GM12878 (cell line): ENCODE results near the gene VSIG10L. TPM values are rescaled to one million over a fixed set of nuclear protein-coding genes. Genes with fewer than 3 reads are reported as not detected.
A peak's percentile ranks its signal among the peaks of the same experiment; 100 is the strongest.

Experiments used
- ATAC-seq: fragments of 200-7000 bp; cut with Tn5 transposase; 3 replicates; pipeline ENCODE4 v1.9.1; 2020; ENCODE audit warnings: mild to moderate bottlenecking, moderate library complexity
- BruUV-seq: library from RNA; stranded (reverse); fragments of 400-500 nt; replicated peaks from 2 replicates; lab custom pipeline; 2021; lab: Mats Ljungman, UMichigan
- CTCF ChIA-PET: fragments of 300-600 bp; sonication (Branson Sonifier 250); formaldehyde crosslinking; extraction: SDS; loops from one replicate; lab custom pipeline; 2021; ENCODE audit warnings: inconsistent platforms; lab: Yijun Ruan, JAX
- POLR2A ChIA-PET: fragments of 350-600 bp; formaldehyde crosslinking; extraction: SDS; loops from one replicate; lab custom pipeline; 2021; ENCODE audit warnings: inconsistent platforms; lab: Charles Lee
- RAD21 ChIA-PET: fragments of 300-600 bp; sonication (Branson Sonifier 250); formaldehyde crosslinking; loops from one replicate; lab custom pipeline; 2023; ENCODE audit warnings: antibody characterized with exemption; ENCODE audit not compliant: unreplicated experiment; lab: Charles Lee
- SMC1A ChIA-PET: fragments of 300-600 bp; sonication (Branson Sonifier 250); formaldehyde crosslinking; loops from one replicate; lab custom pipeline; 2023; ENCODE audit not compliant: unreplicated experiment, uncharacterized antibody; lab: Charles Lee
- DNase-seq: peaks from one replicate; pipeline ENCODE4 v3.0.0-alpha.2; 2011; ENCODE audit warnings: low read depth, low spot score
- FAIRE-seq: peaks from 3 replicates; lab custom pipeline; 2011; peaks lifted over from hg19 to GRCh38; lab: Jason Lieb, UNC
- H2AFZ ChIP-seq: 2 replicates; pipeline ENCODE4 v1.6.0; 2011; ENCODE audit warnings: low read depth, low read length, control low read depth; ENCODE audit not compliant: control insufficient read depth
- H3K27ac ChIP-seq: 2 replicates; pipeline ENCODE4 v1.5.1; 2011; ENCODE audit warnings: control low read depth; ENCODE audit not compliant: control insufficient read depth, insufficient read depth
- H3K27me3 ChIP-seq, 2 experiments: replicated peaks in 1 of 2; 2 replicates each; pipeline versions ENCODE4 v1.6.0 to v1.6.1; 2011; ENCODE audit warnings: low read length in 1 of 2; ENCODE audit not compliant: control insufficient read depth in 2 of 2, insufficient read depth in 2 of 2
- H3K36me3 ChIP-seq, 2 experiments: 2 replicates each; pipeline ENCODE4 v1.5.1; 2011; ENCODE audit warnings: low read length in 1 of 2; ENCODE audit not compliant: control insufficient read depth in 2 of 2, insufficient read depth in 2 of 2
- H3K4me1 ChIP-seq: 2 replicates; pipeline ENCODE4 v1.6.1; 2011; ENCODE audit warnings: mild to moderate bottlenecking, low read length, moderate library complexity, mixed read lengths; ENCODE audit not compliant: control insufficient read depth, insufficient read depth
- H3K4me2 ChIP-seq: 2 replicates; pipeline ENCODE4 v1.6.0; 2011; ENCODE audit warnings: control low read depth; ENCODE audit not compliant: control insufficient read depth, insufficient read depth
- H3K4me3 ChIP-seq: fragments of 200-600 bp; sonication (generic); 2 replicates; pipeline ENCODE4 v1.5.1; 2016
- H3K79me2 ChIP-seq: 2 replicates; pipeline ENCODE4 v1.6.0; 2011; ENCODE audit warnings: low read length; ENCODE audit not compliant: control insufficient read depth, insufficient read depth
- H3K9ac ChIP-seq: 2 replicates; pipeline ENCODE4 v1.8.0; 2011; ENCODE audit warnings: low read length, control low read depth, mixed read lengths; ENCODE audit not compliant: control insufficient read depth, insufficient read depth
- H3K9me3 ChIP-seq: replicated peaks from 3 replicates; pipeline ENCODE4 v1.5.1; 2011; ENCODE audit warnings: mild to moderate bottlenecking, low read length; ENCODE audit not compliant: control insufficient read depth, insufficient read depth
- H4K20me1 ChIP-seq: 2 replicates; pipeline ENCODE4 v1.6.0; 2011; ENCODE audit not compliant: control insufficient read depth, insufficient read depth
- CBFB ChIP-seq: IDR thresholded peaks from 2 replicates; pipeline ENCODE4 v1.6.1; 2016; ENCODE audit warnings: antibody characterized with exemption, low read depth
- CREM ChIP-seq: IDR thresholded peaks from 2 replicates; pipeline ENCODE4 v1.6.1; 2014; ENCODE audit warnings: antibody characterized with exemption, low read depth
- DPF2 ChIP-seq: fragments of 450-650 bp; IDR thresholded peaks from 2 replicates; pipeline ENCODE4 v1.6.1; 2017; ENCODE audit warnings: mild to moderate bottlenecking
- ETV6 ChIP-seq, 2 experiments: fragments of 450-650 bp in 1 of 2; IDR thresholded peaks in 1 of 2; conservative IDR thresholded peaks in 1 of 2; 2 replicates each; pipeline ENCODE4 v1.6.1; 2014; ENCODE audit warnings: antibody characterized with exemption in 1 of 2, borderline replicate concordance in 1 of 2, low read depth in 1 of 2, mild to moderate bottlenecking in 1 of 2, moderate library complexity in 1 of 2
- GATAD2B ChIP-seq: fragments of 450-650 bp; conservative IDR thresholded peaks from 2 replicates; pipeline ENCODE4 v1.6.1; 2017; ENCODE audit warnings: low read depth, mild to moderate bottlenecking, moderate library complexity
- IKZF2 ChIP-seq, 2 experiments: fragments of 450-650 bp; IDR thresholded peaks; 2 replicates each; pipeline ENCODE4 v1.6.1; 2017; ENCODE audit warnings: mild to moderate bottlenecking in 2 of 2, moderate library complexity in 2 of 2
- JUNB ChIP-seq: IDR thresholded peaks from 2 replicates; pipeline ENCODE4 v1.6.1; 2016; ENCODE audit warnings: antibody characterized with exemption, mild to moderate bottlenecking
- MTA2 ChIP-seq: fragments of 450-650 bp; IDR thresholded peaks from 2 replicates; pipeline ENCODE4 v1.6.1; 2016; ENCODE audit warnings: low read depth, mild to moderate bottlenecking, moderate library complexity
- MTA3 ChIP-seq: IDR thresholded peaks from 2 replicates; pipeline ENCODE4 v1.6.1; 2012; ENCODE audit warnings: low read length, inconsistent platforms, borderline replicate concordance
- MXI1 ChIP-seq: fragments of 150-350 bp; IDR thresholded peaks from 2 replicates; pipeline ENCODE4 v1.6.1; 2011; ENCODE audit warnings: low read depth, mild to moderate bottlenecking, inconsistent platforms, low read length, improper control_type of control experiment
- PAX5 ChIP-seq: IDR thresholded peaks from 2 replicates; pipeline ENCODE4 v1.6.1; 2011; ENCODE audit warnings: low read depth, low read length, borderline replicate concordance
- RB1 ChIP-seq: fragments of 450-650 bp; formaldehyde crosslinking; IDR thresholded peaks from 2 replicates; pipeline ENCODE4 v1.6.1; 2017; ENCODE audit warnings: mild to moderate bottlenecking, borderline replicate concordance
- RUNX3 ChIP-seq: IDR thresholded peaks from 2 replicates; pipeline ENCODE4 v1.6.1; 2012; ENCODE audit warnings: low read length, inconsistent platforms
- SMARCA5 ChIP-seq: fragments of 450-650 bp; IDR thresholded peaks from 2 replicates; pipeline ENCODE4 v1.6.1; 2017; ENCODE audit warnings: mild to moderate bottlenecking
- STAT1 ChIP-seq: fragments of 450-650 bp; conservative IDR thresholded peaks from 2 replicates; pipeline ENCODE4 v1.6.1; 2014; ENCODE audit warnings: antibody characterized with exemption, mild to moderate bottlenecking
- SUZ12 ChIP-seq: fragments of 200-600 bp; sonication (generic); IDR thresholded peaks from one replicate; pipeline ENCODE4 v1.6.1; 2018; ENCODE audit warnings: antibody characterized with exemption, mild to moderate bottlenecking; ENCODE audit not compliant: unreplicated experiment
- ZNF384 ChIP-seq: IDR thresholded peaks from 2 replicates; pipeline ENCODE4 v1.6.1; 2012; ENCODE audit warnings: low read depth, mild to moderate bottlenecking, low read length, improper control_type of control experiment, borderline replicate concordance
- WGBS: methylation state at CpG from one replicate; pipeline ENCODE4 v1.1.6; 2016; ENCODE audit warnings: low lambda C conversion rate; ENCODE audit not compliant: insufficient replicate concordance, insufficient coverage; ENCODE audit errors: missing lambda C conversion rate; 5-methylcytosine and 5-hydroxymethylcytosine counted together
- in situ Hi-C: fragments of 300-500 bp; cut with MboI; formaldehyde crosslinking; loops from 9 replicates; pipeline ENCODE4 v1.14.3; 2018; ENCODE audit warnings: mixed read lengths
- intact Hi-C: fragments of 100-400 bp; cut with micrococcal nuclease; formaldehyde crosslinking; loops from one replicate; pipeline ENCODE4 v1.14.2; 2022; ENCODE audit not compliant: unreplicated experiment
- polyA plus RNA-seq, 11 experiments: library from polyadenylated mRNA; depleted of rRNA in 4 of 11; unstranded in 6 of 11; stranded (reverse) in 5 of 11; fragments of >200 nt; fragmentation: Nextera tagmentation in 4 of 11; fragmentation: Illumina TruSeq in 1 of 11; extraction: Ambion mirVana in 4 of 11; extraction: Trizol in 1 of 11; gene quantifications; 1 replicate in 1 of 11; 2 replicates in 10 of 11; pipeline versions ENCODE4 v1.2.1 to v1.2.3, GENCODE V29; 2011 to 2016; ENCODE audit warnings: inconsistent platforms in 2 of 11, missing spikeins in 2 of 11, low read depth in 1 of 11
- total RNA-seq, 4 experiments: library from RNA; depleted of rRNA in 3 of 4; stranded (reverse); fragments of >200 nt in 3 of 4; fragmentation: Illumina TruSeq in 1 of 4; extraction: Trizol in 1 of 4; gene quantifications; 2 replicates each; pipeline versions ENCODE4 v1.2.1 to v1.2.3, GENCODE V29; 2013 to 2021
- TF ChIP-seq, protein P1 (sequence below), 3 experiments: IDR thresholded peaks in 2 of 3; conservative IDR thresholded peaks in 1 of 3; 2 replicates each; pipeline ENCODE4 v1.5.1; 2011; ENCODE audit warnings: low read depth in 3 of 3, low read length in 3 of 3, mild to moderate bottlenecking in 3 of 3, control low read depth in 2 of 3, moderate library complexity in 2 of 3, inconsistent platforms in 1 of 3, mixed read lengths in 1 of 3; ENCODE audit not compliant: control insufficient read depth in 2 of 3, insufficient read depth in 1 of 3; ENCODE audit errors: extremely low read depth in 1 of 3
- TF ChIP-seq, protein P2 (sequence below): fragments of 450-650 bp; IDR thresholded peaks from 2 replicates; pipeline ENCODE4 v1.6.1; 2016; ENCODE audit warnings: mild to moderate bottlenecking
- TF ChIP-seq, protein P3 (sequence below): fragments of 450-650 bp; IDR thresholded peaks from 2 replicates; pipeline ENCODE4 v1.6.1; 2016; ENCODE audit warnings: mild to moderate bottlenecking

The VSIG10L gene
- total and polyA plus RNA-seq, 10 of the 15 experiments (the other 5 are each of a cell fraction or from before 2014, with no cell fraction given), result 0.09 to 0.93 (median 0.49) TPM

DNA sequence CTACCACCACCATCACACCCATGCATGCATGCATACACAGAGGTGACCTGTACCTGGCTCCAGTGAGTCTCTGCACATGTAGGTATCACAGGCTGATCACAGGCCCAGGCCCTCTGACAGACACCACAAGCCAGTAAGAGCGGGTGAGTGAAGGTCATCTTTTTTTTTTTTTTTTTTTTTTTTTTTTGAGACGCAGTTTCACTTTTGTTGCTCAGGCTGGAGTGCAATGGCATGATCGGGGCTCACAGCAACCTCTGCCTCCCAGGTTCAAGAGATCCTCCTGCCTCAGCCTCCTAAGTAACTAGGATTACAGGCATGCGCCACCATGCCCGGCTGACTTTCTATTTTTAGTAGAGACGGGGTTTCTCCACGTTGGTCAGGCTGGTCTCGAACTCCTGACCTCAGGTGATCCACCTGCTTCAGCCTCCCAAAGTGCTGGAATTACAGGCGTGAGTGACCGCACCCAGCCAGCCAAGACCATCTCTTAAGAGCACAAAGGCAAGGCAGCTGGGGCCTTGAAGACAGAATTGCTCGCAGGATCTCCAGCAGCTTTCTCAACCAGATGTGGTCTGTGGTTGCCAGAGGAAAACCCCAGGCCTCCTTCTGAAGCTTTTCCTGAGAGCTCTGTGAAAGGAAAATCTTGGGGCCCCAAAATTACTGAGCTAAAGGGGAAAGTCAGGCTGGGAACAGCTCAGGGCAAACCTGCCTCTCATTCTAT, 33.7 kb upstream of the VSIG10L start:
- Histone ChIP-seq H3K4me1 (peaks cover 39% of the 10 kb centered on the region), H3K27ac (peak overlapping the region; percentile 54), H4K20me1 (no peaks in the 10 kb centered on the region), H3K9ac (peak overlapping the region; percentile 41; the same call in 1 of the 2 replicates), H3K27me3 (no peaks in the 10 kb centered on the region), H2AFZ (no peak overlapping the region), H3K79me2 (no peaks in the 10 kb centered on the region), H3K4me2 (peak overlapping the region; percentile 81), H3K4me3 (no peak overlapping the region), H3K36me3 (no peaks in the 10 kb centered on the region), H3K9me3 (no peaks in the 10 kb centered on the region)
- DNase-seq, result peak; percentile 61
- ChIA-PET POLR2A (interaction anchor here (0.5 to 1.7 kb wide), 3 partner anchors 18 to 391 kb away, joined by 3 to 5 read pairs (median 5); no protein-coding TSS in a partner anchor), SMC1A (interaction anchor here (1.0 to 1.6 kb wide), 6 partner anchors 8 to 42 kb away, joined by 3 to 7 read pairs (median 4); partner anchors contain the start of genes SIGLEC10 and VSIG10L), RAD21 (interaction anchor here (0.8 to 1.7 kb wide), 4 partner anchors 8 to 42 kb away, joined by 3 to 6 read pairs (median 5); partner anchors contain the start of gene SIGLEC10), CTCF (interaction anchor here (0.8 to 2.0 kb wide), 4 partner anchors 8 to 23 kb away, joined by 3 to 10 read pairs (median 4); no protein-coding TSS in a partner anchor)
- WGBS, result 6% methylated on average over 9 of the region's 11 CpGs
- peak; percentile 70 for ATAC-seq
- FAIRE-seq, result no peak
- intact Hi-C loops (no loop called here), in situ Hi-C loops (loop anchor here (25.0 kb wide), 1 partner anchor 1162 kb away; the partner anchor contains the start of gene ZNF808)
- no TSS peak for BruUV-seq
- TF ChIP-seq DPF2 (peak; percentile 67; the same call in 1 of the 2 replicates), PAX5 (peak; percentile 47; the same call in 1 of the 2 replicates), GATAD2B (peak; percentile 57; the same call in 1 of the 2 replicates), MTA2 (0 out of 2 replicates have a peak, but pooled peaks have one; percentile 24), ZNF384 (peak; percentile 83), CREM (peak; percentile 27; the same call in 1 of the 2 replicates), MXI1 (no peak), IKZF2 (IDR thresholded peaks at IDR 0.05) (peak; percentile 88 to 93), STAT1 (no peak), CBFB (peak; percentile 88), RB1 (no peak), SUZ12 (no peak), ETV6 (conservative IDR thresholded peaks at IDR 0.05 in 1 of 2, IDR thresholded peaks at IDR 0.05 in 1 of 2; ENCODE audit: borderline replicate concordance in 1 of 2, low read depth in 1 of 2) (no peak), SMARCA5 (peak; percentile 68; the same call in 1 of the 2 replicates), RUNX3 (peak; percentile 93), JUNB (no peak), MTA3 (no peak)
- TF ChIP-seq, protein P1, sequence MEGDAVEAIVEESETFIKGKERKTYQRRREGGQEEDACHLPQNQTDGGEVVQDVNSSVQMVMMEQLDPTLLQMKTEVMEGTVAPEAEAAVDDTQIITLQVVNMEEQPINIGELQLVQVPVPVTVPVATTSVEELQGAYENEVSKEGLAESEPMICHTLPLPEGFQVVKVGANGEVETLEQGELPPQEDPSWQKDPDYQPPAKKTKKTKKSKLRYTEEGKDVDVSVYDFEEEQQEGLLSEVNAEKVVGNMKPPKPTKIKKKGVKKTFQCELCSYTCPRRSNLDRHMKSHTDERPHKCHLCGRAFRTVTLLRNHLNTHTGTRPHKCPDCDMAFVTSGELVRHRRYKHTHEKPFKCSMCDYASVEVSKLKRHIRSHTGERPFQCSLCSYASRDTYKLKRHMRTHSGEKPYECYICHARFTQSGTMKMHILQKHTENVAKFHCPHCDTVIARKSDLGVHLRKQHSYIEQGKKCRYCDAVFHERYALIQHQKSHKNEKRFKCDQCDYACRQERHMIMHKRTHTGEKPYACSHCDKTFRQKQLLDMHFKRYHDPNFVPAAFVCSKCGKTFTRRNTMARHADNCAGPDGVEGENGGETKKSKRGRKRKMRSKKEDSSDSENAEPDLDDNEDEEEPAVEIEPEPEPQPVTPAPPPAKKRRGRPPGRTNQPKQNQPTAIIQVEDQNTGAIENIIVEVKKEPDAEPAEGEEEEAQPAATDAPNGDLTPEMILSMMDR (IDR thresholded peaks at IDR 0.05 in 2 of 3, conservative IDR thresholded peaks at IDR 0.05 in 1 of 3; ENCODE audit: control insufficient read depth in 2 of 3, extremely low read depth in 1 of 3, insufficient read depth in 1 of 3, low read depth in 3 of 3, low read length in 3 of 3), result no peak
- TF ChIP-seq, protein P2, sequence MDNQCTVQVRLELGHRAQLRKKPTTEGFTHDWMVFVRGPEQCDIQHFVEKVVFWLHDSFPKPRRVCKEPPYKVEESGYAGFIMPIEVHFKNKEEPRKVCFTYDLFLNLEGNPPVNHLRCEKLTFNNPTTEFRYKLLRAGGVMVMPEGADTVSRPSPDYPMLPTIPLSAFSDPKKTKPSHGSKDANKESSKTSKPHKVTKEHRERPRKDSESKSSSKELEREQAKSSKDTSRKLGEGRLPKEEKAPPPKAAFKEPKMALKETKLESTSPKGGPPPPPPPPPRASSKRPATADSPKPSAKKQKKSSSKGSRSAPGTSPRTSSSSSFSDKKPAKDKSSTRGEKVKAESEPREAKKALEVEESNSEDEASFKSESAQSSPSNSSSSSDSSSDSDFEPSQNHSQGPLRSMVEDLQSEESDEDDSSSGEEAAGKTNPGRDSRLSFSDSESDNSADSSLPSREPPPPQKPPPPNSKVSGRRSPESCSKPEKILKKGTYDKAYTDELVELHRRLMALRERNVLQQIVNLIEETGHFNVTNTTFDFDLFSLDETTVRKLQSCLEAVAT, result peak; percentile 63
- TF ChIP-seq, protein P3, sequence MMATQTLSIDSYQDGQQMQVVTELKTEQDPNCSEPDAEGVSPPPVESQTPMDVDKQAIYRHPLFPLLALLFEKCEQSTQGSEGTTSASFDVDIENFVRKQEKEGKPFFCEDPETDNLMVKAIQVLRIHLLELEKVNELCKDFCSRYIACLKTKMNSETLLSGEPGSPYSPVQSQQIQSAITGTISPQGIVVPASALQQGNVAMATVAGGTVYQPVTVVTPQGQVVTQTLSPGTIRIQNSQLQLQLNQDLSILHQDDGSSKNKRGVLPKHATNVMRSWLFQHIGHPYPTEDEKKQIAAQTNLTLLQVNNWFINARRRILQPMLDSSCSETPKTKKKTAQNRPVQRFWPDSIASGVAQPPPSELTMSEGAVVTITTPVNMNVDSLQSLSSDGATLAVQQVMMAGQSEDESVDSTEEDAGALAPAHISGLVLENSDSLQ, result peak; percentile 68
